ENCODE results near the gene CA6. TPM values are rescaled to one million over a fixed set of nuclear protein-coding genes. Genes with fewer than 3 reads are reported as not detected.
"Not testable (repeated sequence)": the region's sequence is repeated elsewhere in the genome, so short reads cannot be mapped to it uniquely, and the experiment has no call there.

Gene CA6
- total RNA-seq, 1 donor from 2014 or later = 0.55 TPM

GRCh38 chr1:8969937-8970336 is 24.3 kb downstream of the CA6 start:
- intact Hi-C loops (cut with micrococcal nuclease) = loop anchor here (2.0 kb wide), 1 partner anchor 51 kb away; no protein-coding TSS in a partner anchor

GRCh38 chr1:8970870-8971337 is 25.2 kb downstream of the CA6 start:
- intact Hi-C loops (cut with micrococcal nuclease) = loop anchor here (1.0 to 2.0 kb wide), 3 partner anchors 16 to 52 kb away; no protein-coding TSS in a partner anchor

- intact Hi-C loops (cut with micrococcal nuclease) = no loop called here
Measured at GRCh38 chr1:8974551-8974950, 28.9 kb downstream of the CA6 start.

- intact Hi-C loops (cut with micrococcal nuclease) = no loop called here
Measured at GRCh38 chr1:8976338-8976737, 30.7 kb downstream of the CA6 start.

GRCh38 chr1:8976896-8977450 is 31.3 kb downstream of the CA6 start:
- intact Hi-C loops (cut with micrococcal nuclease) = no loop called here

- intact Hi-C loops (cut with micrococcal nuclease) = no loop called here
Measured at GRCh38 chr1:8980656-8981055, 35.0 kb downstream of the CA6 start.

GRCh38 chr1:8981169-8981568 is 35.5 kb downstream of the CA6 start:
- intact Hi-C loops (cut with micrococcal nuclease) = no loop called here

GRCh38 chr1:8984203-8984602 is 38.5 kb downstream of the CA6 start:
- intact Hi-C loops (cut with micrococcal nuclease) = no loop called here

GRCh38 chr1:8984990-8985389 is 39.3 kb downstream of the CA6 start:
- intact Hi-C loops (cut with micrococcal nuclease) = no loop called here

- intact Hi-C loops (cut with micrococcal nuclease) = no loop called here
Measured at GRCh38 chr1:8985915-8986813, 40.5 kb downstream of the CA6 start.

- intact Hi-C loops (cut with micrococcal nuclease) = loop anchor here (1.0 kb wide), 1 partner anchor 16 kb away; no protein-coding TSS in a partner anchor
Measured at GRCh38 chr1:8986814-8987190, 41.1 kb downstream of the CA6 start.

- intact Hi-C loops (cut with micrococcal nuclease) = loop anchor here (1.0 to 2.0 kb wide), 3 partner anchors 17 to 129 kb away; no protein-coding TSS in a partner anchor
Measured at GRCh38 chr1:8987881-8988617, 42.4 kb downstream of the CA6 start.

- intact Hi-C loops (cut with micrococcal nuclease) = loop anchor here (1.0 to 2.0 kb wide), 2 partner anchors 70 to 130 kb away; no protein-coding TSS in a partner anchor
Measured at GRCh38 chr1:8988618-8988967, 42.9 kb downstream of the CA6 start.

- intact Hi-C loops (cut with micrococcal nuclease) = loop anchor here (2.0 kb wide), 1 partner anchor 130 kb away; no protein-coding TSS in a partner anchor
Measured at GRCh38 chr1:8989061-8989460, 43.4 kb downstream of the CA6 start.

- intact Hi-C loops (cut with micrococcal nuclease) = loop anchor here (2.0 kb wide), 1 partner anchor 131 kb away; no protein-coding TSS in a partner anchor
Measured at GRCh38 chr1:8989821-8990220, 44.2 kb downstream of the CA6 start.

GRCh38 chr1:8992936-8993687 is 47.4 kb downstream of the CA6 start:
- intact Hi-C loops (cut with micrococcal nuclease) = no loop called here

GRCh38 chr1:8993962-8994675 is 48.5 kb downstream of the CA6 start:
- intact Hi-C loops (cut with micrococcal nuclease) = not testable (repeated sequence)

- intact Hi-C loops (cut with micrococcal nuclease) = not testable (repeated sequence)
Measured at GRCh38 chr1:9001534-9002214, 56.0 kb downstream of the CA6 start.

GRCh38 chr1:9002215-9002560 is 56.5 kb downstream of the CA6 start:
- intact Hi-C loops (cut with micrococcal nuclease) = not testable (repeated sequence)
